NOMO-1 treated with dmso at 0.1 percent for 144 hours (cell line): Measurements from ENCODE around the gene FRRS1.

Experiments
- DNase-seq: peaks from one replicate; lab custom pipeline; 2025; ENCODE audit not compliant: unreplicated experiment; lab: John Stamatoyannopoulos, UW

The FRRS1 gene

GRCh38 chr1:99737016-99737415 lies 29.4 kb downstream of the FRRS1 start:
- no peak for DNase-seq

- DNase-seq, result no peak
Measured at GRCh38 chr1:99735852-99736251, 30.6 kb downstream of the FRRS1 start.

GRCh38 chr1:99731384-99731783 lies 35.1 kb downstream of the FRRS1 start:
- no peak for DNase-seq

GRCh38 chr1:99728494-99729235 lies 37.8 kb downstream of the FRRS1 start:
- DNase-seq, result no peak

- DNase-seq, result no peak
Measured at GRCh38 chr1:99727575-99728185, 38.8 kb downstream of the FRRS1 start.

- no peak for DNase-seq
Measured at GRCh38 chr1:99726818-99727217, 39.6 kb downstream of the FRRS1 start.

- no peak for DNase-seq
Measured at GRCh38 chr1:99726407-99726806, 40.0 kb downstream of the FRRS1 start.

- no peak for DNase-seq
Measured at GRCh38 chr1:99725996-99726395, 40.4 kb downstream of the FRRS1 start.

GRCh38 chr1:99723251-99723650 lies 43.2 kb downstream of the FRRS1 start:
- DNase-seq, result no peak

GRCh38 chr1:99717005-99717404 lies 49.4 kb downstream of the FRRS1 start:
- DNase-seq, result no peak

GRCh38 chr1:99713006-99713405 lies 53.4 kb downstream of the FRRS1 start:
- DNase-seq, result no peak

GRCh38 chr1:99710994-99711393 lies 55.4 kb downstream of the FRRS1 start:
- no peak for DNase-seq

- no peak for DNase-seq
Measured at GRCh38 chr1:99707535-99708142, 58.8 kb downstream of the FRRS1 start.

GRCh38 chr1:99705385-99705784 lies 61.0 kb downstream of the FRRS1 start:
- DNase-seq, result no peak

GRCh38 chr1:99704356-99704816 lies 62.0 kb downstream of the FRRS1 start:
- no peak for DNase-seq

GRCh38 chr1:99702221-99702620 lies 64.2 kb downstream of the FRRS1 start:
- no peak for DNase-seq

GRCh38 chr1:99700020-99700419 lies 66.4 kb downstream of the FRRS1 start:
- peak; percentile 79 for DNase-seq

GRCh38 chr1:99697580-99697979 lies 68.9 kb downstream of the FRRS1 start:
- DNase-seq, result no peak

- no peak for DNase-seq
Measured at GRCh38 chr1:99696616-99697015, 69.8 kb downstream of the FRRS1 start.

GRCh38 chr1:99691175-99691574 lies 75.3 kb downstream of the FRRS1 start:
- DNase-seq, result no peak

GRCh38 chr1:99685516-99686180 lies 80.8 kb downstream of the FRRS1 start:
- peak; percentile 19 for DNase-seq

GRCh38 chr1:99682291-99682751 lies 84.1 kb downstream of the FRRS1 start:
- DNase-seq, result no peak
